ENCODE results near the gene INTS2. TPM values are rescaled to one million over a fixed set of nuclear protein-coding genes. Genes with fewer than 3 reads are reported as not detected.

Gene INTS2
- total RNA-seq, 1 experiment from 2014 or later: 18.1 TPM

DNA sequence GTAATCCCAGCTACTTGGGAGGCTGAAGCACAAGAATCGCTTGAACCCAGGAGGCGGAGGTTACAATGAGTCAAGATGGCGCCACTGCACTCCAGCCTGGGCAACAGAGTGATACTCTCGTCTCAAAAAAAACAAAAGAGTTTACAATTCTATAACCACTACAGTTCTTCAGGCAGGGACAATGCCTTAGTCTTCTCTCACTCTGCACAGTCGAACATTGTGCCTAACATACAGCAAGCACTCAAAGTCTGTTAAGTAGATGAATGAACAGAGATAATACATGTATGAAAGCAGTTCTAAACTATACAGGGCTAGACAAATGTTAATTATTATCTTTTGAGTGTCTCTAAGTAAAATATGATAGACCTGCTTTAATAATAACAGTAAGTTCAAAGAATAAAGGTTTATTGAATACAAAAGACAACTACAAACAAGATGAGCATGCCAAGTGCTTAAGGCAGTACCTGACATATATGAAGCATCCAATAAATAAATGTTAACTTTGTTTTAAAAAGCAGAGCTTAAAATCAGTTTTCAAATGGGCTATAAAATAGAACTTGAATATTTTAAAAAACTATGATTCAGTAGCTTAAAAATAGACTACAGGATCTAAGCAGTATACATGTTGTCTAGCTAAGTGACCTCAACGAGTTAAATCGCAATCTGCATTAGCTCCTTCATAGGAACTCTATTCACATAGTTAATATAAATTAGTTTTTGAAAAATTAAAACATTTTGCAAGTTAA lies 19.3 kb downstream of the INTS2 start:
- H3K9me3 ChIP-seq (ENCODE audit: low read length): no peaks in the 10 kb centered on the region
- DNase-seq (no peak), ATAC-seq (no peak)
- no peaks in the 10 kb centered on the region for H3F3A ChIP-seq (ENCODE audit: low read length, unreplicated experiment)
- ChIA-PET POLR2A (ENCODE audit: unreplicated experiment) (interaction anchor here (0.7 kb wide), 1 partner anchor 1552 kb away, joined by 4 read pairs; no protein-coding TSS in a partner anchor), CTCF (no interaction called here)
- H4K20me1 ChIP-seq (ENCODE audit: low read length): no peaks in the 10 kb centered on the region
- TF ChIP-seq, protein P1, sequence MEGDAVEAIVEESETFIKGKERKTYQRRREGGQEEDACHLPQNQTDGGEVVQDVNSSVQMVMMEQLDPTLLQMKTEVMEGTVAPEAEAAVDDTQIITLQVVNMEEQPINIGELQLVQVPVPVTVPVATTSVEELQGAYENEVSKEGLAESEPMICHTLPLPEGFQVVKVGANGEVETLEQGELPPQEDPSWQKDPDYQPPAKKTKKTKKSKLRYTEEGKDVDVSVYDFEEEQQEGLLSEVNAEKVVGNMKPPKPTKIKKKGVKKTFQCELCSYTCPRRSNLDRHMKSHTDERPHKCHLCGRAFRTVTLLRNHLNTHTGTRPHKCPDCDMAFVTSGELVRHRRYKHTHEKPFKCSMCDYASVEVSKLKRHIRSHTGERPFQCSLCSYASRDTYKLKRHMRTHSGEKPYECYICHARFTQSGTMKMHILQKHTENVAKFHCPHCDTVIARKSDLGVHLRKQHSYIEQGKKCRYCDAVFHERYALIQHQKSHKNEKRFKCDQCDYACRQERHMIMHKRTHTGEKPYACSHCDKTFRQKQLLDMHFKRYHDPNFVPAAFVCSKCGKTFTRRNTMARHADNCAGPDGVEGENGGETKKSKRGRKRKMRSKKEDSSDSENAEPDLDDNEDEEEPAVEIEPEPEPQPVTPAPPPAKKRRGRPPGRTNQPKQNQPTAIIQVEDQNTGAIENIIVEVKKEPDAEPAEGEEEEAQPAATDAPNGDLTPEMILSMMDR (conservative IDR thresholded peaks at IDR 0.05; ENCODE audit: low read depth, low read length): no peak
- TF ChIP-seq EZH2phosphoT487 (IDR thresholded peaks at IDR 0.05; ENCODE audit: borderline replicate concordance, low read length) (no peak), EZH2 (IDR thresholded peaks at IDR 0.05; ENCODE audit: low read length, unreplicated experiment) (no peak)
- no peaks in the 10 kb centered on the region for H3K27me3 ChIP-seq (ENCODE audit: low read length)
- H2AFZ ChIP-seq (ENCODE audit: low read length): no peak overlapping the region
- intact Hi-C loops (cut with micrococcal nuclease): no loop called here
- H3K36me3 ChIP-seq (ENCODE audit: low read depth, low read length): peaks cover 39% of the 10 kb centered on the region
- BruUV-seq (replicated peaks): no TSS peak
- H3K79me2 ChIP-seq (ENCODE audit: low read length): no peaks in the 10 kb centered on the region
- no peak overlapping the region for H3K27ac ChIP-seq (ENCODE audit: low read length)
- no peak overlapping the region for H3K9ac ChIP-seq (ENCODE audit: low read length)
- H3K9me2 ChIP-seq (replicated peaks; ENCODE audit: low read length): no peaks in the 10 kb centered on the region
- no peak overlapping the region for H3K4me3 ChIP-seq (ENCODE audit: low read length)
- no peaks in the 10 kb centered on the region for H3K4me1 ChIP-seq (ENCODE audit: insufficient read depth, low read length)
- no peak overlapping the region for H3K4me2 ChIP-seq (ENCODE audit: low read length)

DNA sequence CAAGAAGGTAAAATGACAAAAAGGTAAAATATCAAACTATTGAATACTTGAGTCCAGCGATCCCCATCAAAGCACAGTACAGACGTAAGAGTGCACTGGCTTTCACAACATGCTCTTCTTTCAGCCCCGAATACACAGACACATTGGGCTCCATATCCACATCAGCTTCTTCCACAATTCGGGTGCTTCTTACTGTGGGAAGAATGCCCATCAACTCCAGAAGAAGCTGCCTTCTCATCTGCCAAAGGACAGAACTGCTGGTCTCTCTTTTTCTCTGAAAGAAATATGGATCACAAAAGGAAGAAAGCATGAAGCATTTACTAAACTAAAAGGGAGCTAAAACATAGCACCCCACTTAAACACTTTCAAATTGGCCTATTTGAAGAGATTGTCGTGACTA lies 20.4 kb downstream of the INTS2 start:
- TF ChIP-seq EZH2phosphoT487 (IDR thresholded peaks at IDR 0.05; ENCODE audit: borderline replicate concordance, low read length): no peak
- TF ChIP-seq, protein P1 (conservative IDR thresholded peaks at IDR 0.05; ENCODE audit: low read depth, low read length): no peak
- TF ChIP-seq EZH2 (IDR thresholded peaks at IDR 0.05; ENCODE audit: low read length, unreplicated experiment): no peak

DNA sequence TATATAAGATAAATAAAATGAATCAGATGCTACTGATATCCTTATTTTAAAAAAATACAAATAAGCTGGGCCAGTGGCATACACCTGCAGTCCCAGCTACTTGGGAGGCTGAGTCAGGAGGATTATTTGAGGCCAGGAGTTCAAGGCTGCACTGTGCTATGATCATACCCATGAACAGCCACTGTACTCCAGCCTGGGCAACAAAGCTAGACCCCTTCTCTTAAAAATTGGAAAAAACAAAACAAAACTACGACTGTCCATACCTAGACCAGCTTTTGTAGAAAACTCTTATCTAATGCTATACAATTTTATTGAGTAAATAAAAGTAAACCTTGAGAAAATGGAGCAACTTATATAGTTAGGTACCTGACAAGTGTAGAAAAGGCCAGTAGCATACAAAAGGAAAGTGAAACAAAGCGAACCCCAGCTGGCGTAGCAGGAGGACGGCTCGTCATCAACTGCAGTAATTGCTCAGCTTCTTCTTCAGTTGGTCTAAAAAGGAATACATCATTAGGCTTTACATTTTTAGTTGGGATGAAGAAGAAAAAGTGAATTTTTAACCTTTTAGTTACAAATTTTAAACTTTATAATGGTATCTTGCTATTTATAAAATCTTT lies 23.6 kb downstream of the INTS2 start:
- Histone ChIP-seq H3K27me3 (ENCODE audit: low read length) (no peaks in the 10 kb centered on the region), H3K79me2 (ENCODE audit: low read length) (no peaks in the 10 kb centered on the region), H3K9me3 (ENCODE audit: low read length) (no peaks in the 10 kb centered on the region), H4K20me1 (ENCODE audit: low read length) (no peaks in the 10 kb centered on the region), H3K36me3 (ENCODE audit: low read depth, low read length) (peaks cover 28% of the 10 kb centered on the region; the same call in 1 of the 2 replicates), H3K4me3 (ENCODE audit: low read length) (no peak overlapping the region), H3K9me2 (replicated peaks; ENCODE audit: low read length) (no peaks in the 10 kb centered on the region), H3K4me1 (ENCODE audit: insufficient read depth, low read length) (no peaks in the 10 kb centered on the region), H2AFZ (ENCODE audit: low read length) (no peak overlapping the region), H3K27ac (ENCODE audit: low read length) (no peak overlapping the region), H3K4me2 (ENCODE audit: low read length) (no peak overlapping the region), H3K9ac (ENCODE audit: low read length) (no peak overlapping the region), H3F3A (ENCODE audit: low read length, unreplicated experiment) (no peaks in the 10 kb centered on the region)
- TF ChIP-seq, protein P1 (conservative IDR thresholded peaks at IDR 0.05; ENCODE audit: low read depth, low read length): no peak
- TF ChIP-seq EZH2phosphoT487 (IDR thresholded peaks at IDR 0.05; ENCODE audit: borderline replicate concordance, low read length): no peak
- TF ChIP-seq EZH2 (IDR thresholded peaks at IDR 0.05; ENCODE audit: low read length, unreplicated experiment): no peak
- no peak for DNase-seq
- BruUV-seq (replicated peaks): no TSS peak
- ChIA-PET CTCF (interaction anchor here (1.4 kb wide), 1 partner anchor 205 kb away, joined by 6 read pairs; no protein-coding TSS in a partner anchor), POLR2A (ENCODE audit: unreplicated experiment) (no interaction called here)
- ATAC-seq: no peak
- intact Hi-C loops (cut with micrococcal nuclease): no loop called here

More for the DNA sequence above, 20.4 kb downstream of the INTS2 start:
- Histone ChIP-seq H2AFZ (ENCODE audit: low read length) (no peak overlapping the region), H4K20me1 (ENCODE audit: low read length) (no peaks in the 10 kb centered on the region), H3F3A (ENCODE audit: low read length, unreplicated experiment) (no peaks in the 10 kb centered on the region), H3K4me2 (ENCODE audit: low read length) (no peak overlapping the region), H3K27me3 (ENCODE audit: low read length) (no peaks in the 10 kb centered on the region), H3K4me1 (ENCODE audit: insufficient read depth, low read length) (no peaks in the 10 kb centered on the region), H3K9me3 (ENCODE audit: low read length) (no peaks in the 10 kb centered on the region), H3K9ac (ENCODE audit: low read length) (no peak overlapping the region), H3K4me3 (ENCODE audit: low read length) (no peak overlapping the region), H3K36me3 (ENCODE audit: low read depth, low read length) (peaks cover 41% of the 10 kb centered on the region), H3K27ac (ENCODE audit: low read length) (no peak overlapping the region), H3K9me2 (replicated peaks; ENCODE audit: low read length) (no peaks in the 10 kb centered on the region), H3K79me2 (ENCODE audit: low read length) (no peaks in the 10 kb centered on the region)
- DNase-seq (no peak), ATAC-seq (no peak)
- BruUV-seq (replicated peaks): no TSS peak
- ChIA-PET CTCF (no interaction called here), POLR2A (ENCODE audit: unreplicated experiment) (no interaction called here)
- intact Hi-C loops (cut with micrococcal nuclease): no loop called here
